T-helper 1 cell treated with Interleukin-12 subunit alpha and Interleukin-12 subunit beta and Interleukin-4 antibody, amounts not matched to agents 30 ng/mL and 1 ng/mL, for 36 hours (primary cell): ENCODE measurements around the gene TRIM72. TPM values are rescaled to one million over a fixed set of nuclear protein-coding genes. Genes with fewer than 3 reads are reported as not detected.
"Not testable (repeated sequence)": the region's sequence is repeated elsewhere in the genome, so short reads cannot be mapped to it uniquely, and the experiment has no call there.

ENCODE experiments used
- intact Hi-C: fragments of 100-400 bp; cut with micrococcal nuclease; formaldehyde crosslinking; loops from one replicate; pipeline ENCODE4 v1.15.1; 2024
- total RNA-seq: library from RNA; stranded (reverse); gene quantifications from 2 replicates; pipeline ENCODE4 v1.2.3, GENCODE V29; 2022

The TRIM72 gene
- total RNA-seq, 1 donor from 2014 or later, result not detected

GRCh38 chr16:31276600-31276999, 62.7 kb downstream of the TRIM72 start:
- intact Hi-C loops, result no loop called here

DNA sequence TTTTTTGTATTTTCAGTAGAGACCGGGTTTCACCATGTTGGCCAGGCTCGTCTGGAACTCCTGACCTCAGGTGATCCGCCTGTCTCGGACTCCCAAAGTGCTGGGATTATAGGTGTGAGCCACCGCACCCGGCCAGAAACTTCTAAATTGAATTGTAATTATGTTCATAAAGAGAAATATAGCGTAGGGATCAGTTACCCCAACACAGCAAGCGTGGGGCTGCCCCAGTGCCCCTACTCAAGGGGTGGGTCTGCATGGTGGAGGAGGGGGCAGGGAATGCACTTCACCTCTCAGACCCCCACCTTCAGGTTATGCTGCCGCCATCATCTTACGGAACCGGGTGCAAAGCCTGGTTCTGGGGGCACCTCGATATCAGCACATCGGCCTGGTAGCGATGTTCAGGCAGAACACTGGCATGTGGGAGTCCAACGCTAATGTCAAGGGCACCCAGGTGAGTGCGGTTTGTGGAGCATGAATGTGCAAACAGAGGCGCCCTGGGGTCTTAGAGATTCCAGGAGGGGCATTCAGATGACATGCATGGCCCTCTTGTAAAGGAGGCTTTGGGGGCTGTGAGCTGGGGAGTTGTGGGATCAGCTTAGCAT, 63.8 kb downstream of the TRIM72 start:
- intact Hi-C loops, result no loop called here

DNA sequence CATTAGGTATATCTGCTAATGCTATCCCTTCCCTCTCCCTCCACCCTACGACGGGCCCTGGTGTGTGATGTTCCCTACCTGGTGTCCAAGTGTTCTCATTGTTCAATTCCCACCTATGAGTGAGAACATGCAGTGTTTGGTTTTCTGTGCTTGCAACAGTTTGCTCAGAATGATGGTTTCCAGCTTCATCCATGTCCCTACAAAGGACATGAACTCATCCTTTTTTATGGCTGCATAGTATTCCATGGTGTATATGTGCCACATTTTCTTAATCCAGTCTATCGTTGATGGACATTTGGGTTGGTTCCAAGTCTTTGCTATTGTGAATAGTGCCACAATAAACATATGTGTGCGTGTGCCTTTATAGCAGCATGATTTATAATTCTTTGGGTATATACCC, 64.9 kb downstream of the TRIM72 start:
- intact Hi-C loops, result not testable (repeated sequence)

Other genes starting within 250 kb of the TRIM72 start
- 9.0 and 10.6 TPM in 2 replicates for gene HSD3B7, start 228.9 kb upstream of the TRIM72 start, total RNA-seq
- 1.5 and 1.6 TPM in 2 replicates for gene STX1B, start 203.5 kb upstream of the TRIM72 start, total RNA-seq
- gene STX4, start 180.6 kb upstream of the TRIM72 start, total RNA-seq, result 93.7 and 102 TPM in 2 replicates
- 14.5 and 15.5 TPM in 2 replicates for gene ZNF668, start 139.9 kb upstream of the TRIM72 start, total RNA-seq
- 31.3 and 33.0 TPM in 2 replicates for gene ZNF646, start 139.7 kb upstream of the TRIM72 start, total RNA-seq
- gene PRSS53, start 125.2 kb upstream of the TRIM72 start, total RNA-seq, result 4.1 and 5.5 TPM in 2 replicates
- gene VKORC1, start 119.3 kb upstream of the TRIM72 start, total RNA-seq, result 61.1 and 63.1 TPM in 2 replicates
- gene BCKDK, start 105.7 kb upstream of the TRIM72 start, total RNA-seq, result 24.6 and 25.4 TPM in 2 replicates
- 53.5 and 55.4 TPM in 2 replicates for gene KAT8, start 96.5 kb upstream of the TRIM72 start, total RNA-seq
- not detected in 2 replicates for gene PRSS8, start 78.4 kb upstream of the TRIM72 start, total RNA-seq
- 1.1 and 2.1 TPM in 2 replicates for gene PRSS36, start 64.1 kb upstream of the TRIM72 start, total RNA-seq
- 718 and 732 TPM in 2 replicates for gene FUS, start 34.0 kb upstream of the TRIM72 start, total RNA-seq
- 96.1 and 98.3 TPM in 2 replicates for gene PYCARD, start 11.4 kb upstream of the TRIM72 start, total RNA-seq
- not detected in 2 replicates for gene PYDC1, start 3.0 kb downstream of the TRIM72 start, total RNA-seq
- 88.2 and 91.3 TPM in 2 replicates for gene ITGAM, start 45.9 kb downstream of the TRIM72 start, total RNA-seq
- gene ITGAX, start 141.1 kb downstream of the TRIM72 start, total RNA-seq, result 137 and 142 TPM in 2 replicates
- gene ITGAD, start 179.2 kb downstream of the TRIM72 start, total RNA-seq, result 0.07 TPM in 1 of 2 replicates, not detected in the other
- gene COX6A2, start 214.2 kb downstream of the TRIM72 start, total RNA-seq, result not detected in 2 replicates
- 0.22 and 0.24 TPM in 2 replicates for gene ZNF843, start 228.7 kb downstream of the TRIM72 start, total RNA-seq
- 15.2 and 16.0 TPM in 2 replicates for gene ARMC5, start 245.4 kb downstream of the TRIM72 start, total RNA-seq